Liver (tissue), 9 donors: Measurements from ENCODE around the gene MMS22L. TPM values are rescaled to one million over a fixed set of nuclear protein-coding genes. Genes with fewer than 3 reads are reported as not detected.

Experiments
- DNase-seq: peaks from one replicate; pipeline ENCODE4 v3.0.0-alpha.2; 2017; ENCODE audit warnings: low spot score
- H3K27ac ChIP-seq, 2 donors: one replicate each; pipeline ENCODE4 v1.7.0; 2013; ENCODE audit warnings: inconsistent platforms in 2 of 2, low read length in 2 of 2, control low read depth in 1 of 2, low read depth in 1 of 2, mild to moderate bottlenecking in 1 of 2
- H3K27me3 ChIP-seq, 4 donors: one replicate each; pipeline versions ENCODE4 v1.6.1 to v1.7.0; 2013; ENCODE audit warnings: low read length in 3 of 4, inconsistent platforms in 1 of 4, mild to moderate bottlenecking in 1 of 4, moderate library complexity in 1 of 4; ENCODE audit not compliant: control insufficient read depth in 4 of 4, insufficient read depth in 4 of 4
- H3K36me3 ChIP-seq, 4 donors: one replicate each; pipeline versions ENCODE4 v1.6.1 to v1.7.0; 2013; ENCODE audit warnings: low read length in 3 of 4, mild to moderate bottlenecking in 3 of 4, low read depth in 1 of 4, moderate library complexity in 1 of 4; ENCODE audit not compliant: control insufficient read depth in 4 of 4, insufficient read depth in 3 of 4
- H3K4me1 ChIP-seq, 4 donors: one replicate each; pipeline versions ENCODE4 v1.6.1 to v1.7.0; 2013; ENCODE audit warnings: low read length in 3 of 4, mild to moderate bottlenecking in 3 of 4, moderate library complexity in 1 of 4; ENCODE audit not compliant: control insufficient read depth in 4 of 4, insufficient read depth in 4 of 4
- H3K4me3 ChIP-seq, 3 donors: one replicate each; pipeline versions ENCODE4 v1.6.1 to v1.7.0; 2013; ENCODE audit warnings: low read length in 3 of 3, control low read depth in 1 of 3, low read depth in 1 of 3, mild to moderate bottlenecking in 1 of 3
- H3K9ac ChIP-seq, 2 donors: one replicate each; pipeline ENCODE4 v1.7.0; 2013; ENCODE audit warnings: low read length in 2 of 2, mild to moderate bottlenecking in 2 of 2, moderate library complexity in 2 of 2, control low read depth in 1 of 2, low read depth in 1 of 2
- H3K9me3 ChIP-seq, 4 donors: one replicate each; pipeline versions ENCODE4 v1.6.1 to v1.7.0; 2013; ENCODE audit warnings: low read length in 3 of 4; ENCODE audit not compliant: control insufficient read depth in 4 of 4
- EGR1 ChIP-seq, 2 donors: IDR thresholded peaks; 2 replicates each; pipeline ENCODE4 v1.6.1; 2016 to 2018; ENCODE audit warnings: antibody characterized with exemption in 2 of 2, low read depth in 2 of 2
- FOXA2 ChIP-seq: IDR thresholded peaks from 2 replicates; pipeline ENCODE4 v1.6.1; 2016; ENCODE audit warnings: antibody characterized with exemption
- HNF4A ChIP-seq, 2 donors: conservative IDR thresholded peaks; 2 replicates each; pipeline ENCODE4 v1.6.1; 2016; ENCODE audit warnings: antibody characterized with exemption in 2 of 2, mild to moderate bottlenecking in 2 of 2
- HNF4G ChIP-seq: IDR thresholded peaks from 2 replicates; pipeline ENCODE4 v1.6.1; 2016; ENCODE audit warnings: antibody characterized with exemption
- JUND ChIP-seq, 2 donors: IDR thresholded peaks; 2 replicates each; pipeline ENCODE4 v1.6.1; 2016; ENCODE audit warnings: antibody characterized with exemption in 2 of 2
- RAD21 ChIP-seq, 2 donors: IDR thresholded peaks; 2 replicates each; pipeline ENCODE4 v1.6.1; 2016; ENCODE audit warnings: antibody characterized with exemption in 2 of 2, mild to moderate bottlenecking in 2 of 2
- SP1 ChIP-seq: IDR thresholded peaks from 2 replicates; pipeline ENCODE4 v1.6.1; 2018; ENCODE audit warnings: antibody characterized with exemption, mild to moderate bottlenecking
- YY1 ChIP-seq: IDR thresholded peaks from 2 replicates; pipeline ENCODE4 v1.6.1; 2016; ENCODE audit warnings: antibody characterized with exemption, mild to moderate bottlenecking
- WGBS: extraction: QIAGEN DNeasy Blood & Tissue Kit; methylation state at CpG from one replicate; pipeline ENCODE4 v1.1.7; 2013; 5-methylcytosine and 5-hydroxymethylcytosine counted together
- polyA plus RNA-seq, 2 donors: library from polyadenylated mRNA; stranded (reverse) in 1 of 2; unstranded in 1 of 2; fragments of 200-250 nt in 1 of 2; fragments of >200 nt in 1 of 2; fragmentation: Nextera tagmentation in 1 of 2; extraction: Ambion mirVana in 1 of 2; gene quantifications; one replicate each; pipeline versions ENCODE4 v1.2.1 to v1.2.3, GENCODE V29; 2013 to 2015
- total RNA-seq, 2 donors: library from RNA; depleted of rRNA; stranded (reverse); fragments of >200 nt; gene quantifications; one replicate each; pipeline ENCODE4 v1.2.3, GENCODE V29; 2014
- TF ChIP-seq, protein P1 (sequence below): IDR thresholded peaks from 2 replicates; pipeline ENCODE4 v1.6.1; 2016; ENCODE audit warnings: antibody characterized with exemption
- TF ChIP-seq, protein P2 (sequence below): IDR thresholded peaks from 2 replicates; pipeline ENCODE4 v1.6.1; 2016; ENCODE audit warnings: antibody characterized with exemption
- TF ChIP-seq, protein P3 (sequence below): IDR thresholded peaks from 2 replicates; pipeline ENCODE4 v1.6.1; 2016; ENCODE audit warnings: antibody characterized with exemption, mild to moderate bottlenecking
- TF ChIP-seq, protein P4 (sequence below): fragments of 150-350 bp; IDR thresholded peaks from 2 replicates; pipeline ENCODE4 v1.5.1; 2017; ENCODE audit warnings: improper control_type of control experiment, low read depth, low read length; ENCODE audit not compliant: missing input control
- TF ChIP-seq, protein P5 (sequence below): IDR thresholded peaks from 2 replicates; pipeline ENCODE4 v1.6.1; 2016; ENCODE audit warnings: antibody characterized with exemption
- donor health status: healthy.
- donor health status: healthy.
- donor health status: healthy.
- donor health status: healthy.
- donor health status: healthy.

The MMS22L gene
- total and polyA plus RNA-seq, 4 donors, result 0.32 to 14.9 (median 2.6) TPM

DNA sequence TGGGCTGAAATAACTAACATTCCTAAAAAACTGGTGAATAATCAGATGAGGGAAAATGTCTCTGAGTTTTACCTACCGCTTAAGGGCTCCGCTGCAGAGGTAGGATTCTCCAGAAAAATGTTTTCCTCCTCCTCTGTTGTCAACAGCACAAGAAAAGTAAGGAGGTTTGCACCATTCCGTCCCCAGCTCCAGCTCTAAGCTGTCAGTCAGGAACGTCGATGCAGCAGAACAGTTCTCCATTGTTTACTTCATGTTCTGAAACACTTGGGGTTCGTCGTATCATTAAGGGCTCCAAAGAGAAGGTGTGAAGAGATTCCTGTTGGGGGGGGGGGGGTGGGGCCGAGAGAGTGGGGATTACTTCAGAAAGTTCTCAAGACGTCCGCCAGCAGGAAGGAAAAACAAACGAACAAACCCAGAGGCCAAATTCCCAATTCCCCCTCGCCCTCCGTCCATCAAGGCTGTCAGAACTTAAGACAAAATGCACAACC lies 734 bp downstream of the MMS22L start:
- no peaks in the 10 kb centered on the region for H3K9me3 ChIP-seq
- WGBS, result 4% methylated on average over 13 of the region's 13 CpGs
- H3K27me3 ChIP-seq, result no peaks in the 10 kb centered on the region
- peak overlapping the region; percentile 42 to 56 for H3K9ac ChIP-seq
- DNase-seq, result no peak
- H3K36me3 ChIP-seq, result no peaks in the 10 kb centered on the region
- no peak overlapping the region for H3K27ac ChIP-seq
- H3K4me1 ChIP-seq, result peaks cover 0 to 14% (median 4%) of the 10 kb centered on the region in 4 donors
- no peak for TF ChIP-seq HNF4A (conservative IDR thresholded peaks at IDR 0.05)
- TF ChIP-seq RAD21 (IDR thresholded peaks at IDR 0.05), result no peak
- TF ChIP-seq, protein P1, sequence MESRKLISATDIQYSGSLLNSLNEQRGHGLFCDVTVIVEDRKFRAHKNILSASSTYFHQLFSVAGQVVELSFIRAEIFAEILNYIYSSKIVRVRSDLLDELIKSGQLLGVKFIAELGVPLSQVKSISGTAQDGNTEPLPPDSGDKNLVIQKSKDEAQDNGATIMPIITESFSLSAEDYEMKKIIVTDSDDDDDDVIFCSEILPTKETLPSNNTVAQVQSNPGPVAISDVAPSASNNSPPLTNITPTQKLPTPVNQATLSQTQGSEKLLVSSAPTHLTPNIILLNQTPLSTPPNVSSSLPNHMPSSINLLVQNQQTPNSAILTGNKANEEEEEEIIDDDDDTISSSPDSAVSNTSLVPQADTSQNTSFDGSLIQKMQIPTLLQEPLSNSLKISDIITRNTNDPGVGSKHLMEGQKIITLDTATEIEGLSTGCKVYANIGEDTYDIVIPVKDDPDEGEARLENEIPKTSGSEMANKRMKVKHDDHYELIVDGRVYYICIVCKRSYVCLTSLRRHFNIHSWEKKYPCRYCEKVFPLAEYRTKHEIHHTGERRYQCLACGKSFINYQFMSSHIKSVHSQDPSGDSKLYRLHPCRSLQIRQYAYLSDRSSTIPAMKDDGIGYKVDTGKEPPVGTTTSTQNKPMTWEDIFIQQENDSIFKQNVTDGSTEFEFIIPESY, result no peak
- TF ChIP-seq EGR1 (IDR thresholded peaks at IDR 0.05; ENCODE audit: low read depth in 2 of 2), result no peak
- no peak for TF ChIP-seq YY1
- TF ChIP-seq, protein P2, sequence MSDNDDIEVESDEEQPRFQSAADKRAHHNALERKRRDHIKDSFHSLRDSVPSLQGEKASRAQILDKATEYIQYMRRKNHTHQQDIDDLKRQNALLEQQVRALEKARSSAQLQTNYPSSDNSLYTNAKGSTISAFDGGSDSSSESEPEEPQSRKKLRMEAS, result no peak
- TF ChIP-seq JUND (IDR thresholded peaks at IDR 0.05), result no peak
- TF ChIP-seq, protein P3, sequence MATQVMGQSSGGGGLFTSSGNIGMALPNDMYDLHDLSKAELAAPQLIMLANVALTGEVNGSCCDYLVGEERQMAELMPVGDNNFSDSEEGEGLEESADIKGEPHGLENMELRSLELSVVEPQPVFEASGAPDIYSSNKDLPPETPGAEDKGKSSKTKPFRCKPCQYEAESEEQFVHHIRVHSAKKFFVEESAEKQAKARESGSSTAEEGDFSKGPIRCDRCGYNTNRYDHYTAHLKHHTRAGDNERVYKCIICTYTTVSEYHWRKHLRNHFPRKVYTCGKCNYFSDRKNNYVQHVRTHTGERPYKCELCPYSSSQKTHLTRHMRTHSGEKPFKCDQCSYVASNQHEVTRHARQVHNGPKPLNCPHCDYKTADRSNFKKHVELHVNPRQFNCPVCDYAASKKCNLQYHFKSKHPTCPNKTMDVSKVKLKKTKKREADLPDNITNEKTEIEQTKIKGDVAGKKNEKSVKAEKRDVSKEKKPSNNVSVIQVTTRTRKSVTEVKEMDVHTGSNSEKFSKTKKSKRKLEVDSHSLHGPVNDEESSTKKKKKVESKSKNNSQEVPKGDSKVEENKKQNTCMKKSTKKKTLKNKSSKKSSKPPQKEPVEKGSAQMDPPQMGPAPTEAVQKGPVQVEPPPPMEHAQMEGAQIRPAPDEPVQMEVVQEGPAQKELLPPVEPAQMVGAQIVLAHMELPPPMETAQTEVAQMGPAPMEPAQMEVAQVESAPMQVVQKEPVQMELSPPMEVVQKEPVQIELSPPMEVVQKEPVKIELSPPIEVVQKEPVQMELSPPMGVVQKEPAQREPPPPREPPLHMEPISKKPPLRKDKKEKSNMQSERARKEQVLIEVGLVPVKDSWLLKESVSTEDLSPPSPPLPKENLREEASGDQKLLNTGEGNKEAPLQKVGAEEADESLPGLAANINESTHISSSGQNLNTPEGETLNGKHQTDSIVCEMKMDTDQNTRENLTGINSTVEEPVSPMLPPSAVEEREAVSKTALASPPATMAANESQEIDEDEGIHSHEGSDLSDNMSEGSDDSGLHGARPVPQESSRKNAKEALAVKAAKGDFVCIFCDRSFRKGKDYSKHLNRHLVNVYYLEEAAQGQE, result no peak
- no peak for TF ChIP-seq SP1
- TF ChIP-seq FOXA2, result no peak
- TF ChIP-seq, protein P4, sequence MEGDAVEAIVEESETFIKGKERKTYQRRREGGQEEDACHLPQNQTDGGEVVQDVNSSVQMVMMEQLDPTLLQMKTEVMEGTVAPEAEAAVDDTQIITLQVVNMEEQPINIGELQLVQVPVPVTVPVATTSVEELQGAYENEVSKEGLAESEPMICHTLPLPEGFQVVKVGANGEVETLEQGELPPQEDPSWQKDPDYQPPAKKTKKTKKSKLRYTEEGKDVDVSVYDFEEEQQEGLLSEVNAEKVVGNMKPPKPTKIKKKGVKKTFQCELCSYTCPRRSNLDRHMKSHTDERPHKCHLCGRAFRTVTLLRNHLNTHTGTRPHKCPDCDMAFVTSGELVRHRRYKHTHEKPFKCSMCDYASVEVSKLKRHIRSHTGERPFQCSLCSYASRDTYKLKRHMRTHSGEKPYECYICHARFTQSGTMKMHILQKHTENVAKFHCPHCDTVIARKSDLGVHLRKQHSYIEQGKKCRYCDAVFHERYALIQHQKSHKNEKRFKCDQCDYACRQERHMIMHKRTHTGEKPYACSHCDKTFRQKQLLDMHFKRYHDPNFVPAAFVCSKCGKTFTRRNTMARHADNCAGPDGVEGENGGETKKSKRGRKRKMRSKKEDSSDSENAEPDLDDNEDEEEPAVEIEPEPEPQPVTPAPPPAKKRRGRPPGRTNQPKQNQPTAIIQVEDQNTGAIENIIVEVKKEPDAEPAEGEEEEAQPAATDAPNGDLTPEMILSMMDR, result no peak
- H3K4me3 ChIP-seq, result peak overlapping the region; percentile 85 to 98 (median 94)

DNA sequence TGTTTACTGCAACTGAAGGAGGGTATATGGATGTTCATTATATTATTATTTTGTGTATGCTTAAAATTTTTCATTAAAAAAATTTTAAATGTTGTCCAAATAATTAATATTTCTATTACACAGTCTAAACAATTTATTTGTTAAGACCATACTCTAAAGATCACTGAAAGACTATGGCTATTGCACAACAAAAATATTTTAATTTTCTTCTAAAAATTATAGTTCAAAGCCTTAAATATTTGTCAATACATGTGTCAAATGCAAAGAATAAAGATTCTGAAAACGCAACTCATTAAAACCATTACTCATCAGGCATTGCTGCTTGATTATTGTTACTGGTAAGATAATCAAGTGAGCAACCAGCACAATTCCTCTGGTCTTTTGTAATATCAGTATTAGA lies 2.2 kb downstream of the MMS22L start:
- TF ChIP-seq SP1 (no peak), FOXA2 (no peak), JUND (IDR thresholded peaks at IDR 0.05) (no peak), HNF4G (no peak)
- TF ChIP-seq, protein P2, result no peak
- TF ChIP-seq, protein P5, sequence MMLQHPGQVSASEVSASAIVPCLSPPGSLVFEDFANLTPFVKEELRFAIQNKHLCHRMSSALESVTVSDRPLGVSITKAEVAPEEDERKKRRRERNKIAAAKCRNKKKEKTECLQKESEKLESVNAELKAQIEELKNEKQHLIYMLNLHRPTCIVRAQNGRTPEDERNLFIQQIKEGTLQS, result no peak
- H3K9me3 ChIP-seq, result no peaks in the 10 kb centered on the region
- H3K9ac ChIP-seq, result no peak overlapping the region
- no peak for DNase-seq
- WGBS, result 95% methylated on average over 1 of the region's 1 CpG
- no peaks in the 10 kb centered on the region for H3K27me3 ChIP-seq
- H3K4me1 ChIP-seq, result peaks cover 0 to 14% (median 4%) of the 10 kb centered on the region in 4 donors
- no peaks in the 10 kb centered on the region for H3K36me3 ChIP-seq
- H3K27ac ChIP-seq, result no peak overlapping the region
- H3K4me3 ChIP-seq, result no peak overlapping the region
